Activated CD4-positive, alpha-beta T cell treated with anti-CD3 and anti-CD28 coated beads, Interleukin-2, amount 10 ng/mL, durations not matched to agents 24 days and 14 days (primary cell): Measurements from ENCODE around the gene PDE8A. TPM values are rescaled to one million over a fixed set of nuclear protein-coding genes. Genes with fewer than 3 reads are reported as not detected.

Source experiments
- DNase-seq: peaks from one replicate; pipeline ENCODE4 v3.0.0; 2022
- H3K27ac Mint-ChIP-seq: one replicate; pipeline ENCODE4 v1.8.0; 2022; ENCODE audit warnings: mild to moderate bottlenecking, mixed read lengths
- H3K27me3 Mint-ChIP-seq: one replicate; pipeline ENCODE4 v1.8.0; 2022; ENCODE audit warnings: mixed read lengths
- H3K36me3 Mint-ChIP-seq: one replicate; pipeline ENCODE4 v1.8.0; 2022; ENCODE audit warnings: low read depth, mild to moderate bottlenecking, mixed read lengths
- H3K4me1 Mint-ChIP-seq: one replicate; pipeline ENCODE4 v1.8.0; 2021; ENCODE audit warnings: mixed read lengths
- H3K4me3 Mint-ChIP-seq: one replicate; pipeline ENCODE4 v1.8.0; 2022; ENCODE audit warnings: mild to moderate bottlenecking, moderate library complexity, mixed read lengths
- H3K9me3 Mint-ChIP-seq: one replicate; pipeline ENCODE4 v1.8.0; 2021; ENCODE audit warnings: mixed read lengths
- intact Hi-C: fragments of 100-400 bp; cut with micrococcal nuclease; formaldehyde crosslinking; loops from one replicate; pipeline ENCODE4 v1.15.1; 2023
- total RNA-seq: library from RNA; stranded (reverse); gene quantifications from 2 replicates; pipeline ENCODE4 v1.2.3, GENCODE V29; 2022

Gene PDE8A, protein sequence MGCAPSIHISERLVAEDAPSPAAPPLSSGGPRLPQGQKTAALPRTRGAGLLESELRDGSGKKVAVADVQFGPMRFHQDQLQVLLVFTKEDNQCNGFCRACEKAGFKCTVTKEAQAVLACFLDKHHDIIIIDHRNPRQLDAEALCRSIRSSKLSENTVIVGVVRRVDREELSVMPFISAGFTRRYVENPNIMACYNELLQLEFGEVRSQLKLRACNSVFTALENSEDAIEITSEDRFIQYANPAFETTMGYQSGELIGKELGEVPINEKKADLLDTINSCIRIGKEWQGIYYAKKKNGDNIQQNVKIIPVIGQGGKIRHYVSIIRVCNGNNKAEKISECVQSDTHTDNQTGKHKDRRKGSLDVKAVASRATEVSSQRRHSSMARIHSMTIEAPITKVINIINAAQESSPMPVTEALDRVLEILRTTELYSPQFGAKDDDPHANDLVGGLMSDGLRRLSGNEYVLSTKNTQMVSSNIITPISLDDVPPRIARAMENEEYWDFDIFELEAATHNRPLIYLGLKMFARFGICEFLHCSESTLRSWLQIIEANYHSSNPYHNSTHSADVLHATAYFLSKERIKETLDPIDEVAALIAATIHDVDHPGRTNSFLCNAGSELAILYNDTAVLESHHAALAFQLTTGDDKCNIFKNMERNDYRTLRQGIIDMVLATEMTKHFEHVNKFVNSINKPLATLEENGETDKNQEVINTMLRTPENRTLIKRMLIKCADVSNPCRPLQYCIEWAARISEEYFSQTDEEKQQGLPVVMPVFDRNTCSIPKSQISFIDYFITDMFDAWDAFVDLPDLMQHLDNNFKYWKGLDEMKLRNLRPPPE
- 18.5 and 21.1 TPM in 2 replicates for total RNA-seq

DNA sequence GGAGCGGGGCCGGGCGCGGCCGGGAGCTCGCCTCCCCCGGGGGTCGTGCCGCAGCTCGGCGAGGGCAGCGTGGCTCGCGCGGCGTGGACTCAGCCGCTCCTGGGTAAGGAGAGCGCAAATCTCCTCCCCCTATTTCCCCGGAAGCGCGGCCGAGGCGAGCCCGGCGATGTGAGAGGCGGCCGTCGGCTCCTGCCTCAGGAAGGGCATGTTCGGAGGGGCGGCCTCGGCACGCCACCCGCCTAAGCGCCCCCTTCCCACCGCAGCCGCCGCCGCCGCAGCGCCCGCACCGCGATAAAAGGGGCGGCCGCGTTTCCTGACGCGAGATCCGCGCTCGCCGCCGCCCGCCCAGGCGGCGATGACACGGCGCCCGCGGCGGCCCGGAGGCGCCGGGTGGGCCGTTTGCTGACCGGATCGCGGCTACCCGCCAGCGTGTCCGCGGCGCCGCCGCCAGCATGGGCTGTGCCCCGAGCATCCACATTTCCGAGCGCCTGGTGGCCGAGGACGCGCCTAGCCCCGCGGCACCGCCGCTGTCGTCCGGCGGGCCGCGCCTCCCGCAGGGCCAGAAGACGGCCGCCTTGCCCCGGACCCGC lies at the start of gene PDE8A:
Gene PDE8A (plus strand): TSS at position 146 of the 590 bp plus-strand sequence. CDS start 307 bp downstream, at position 453.
- Mint-ChIP-seq H3K4me3 (peak within 1 kb of the TSS; percentile 94), H3K4me1 (peaks cover 43% of the 10 kb centered on the region)
- intact Hi-C loops, result loop anchor here (1.0 to 10.0 kb wide), 7 partner anchors 10 to 810 kb away; partner anchors contain the start of genes KLHL25, SEC11A and ZNF592

GRCh38 chr15:84934942-84935729 lies 46.5 kb upstream of the PDE8A start:
- H3K4me3 Mint-ChIP-seq, result no peak overlapping the region
- no peak for DNase-seq
- intact Hi-C loops, result no loop called here
- no peaks in the 10 kb centered on the region for H3K36me3 Mint-ChIP-seq
- H3K27ac Mint-ChIP-seq, result no peak overlapping the region
- H3K9me3 Mint-ChIP-seq, result no peaks in the 10 kb centered on the region
- H3K27me3 Mint-ChIP-seq, result peaks cover 16% of the 10 kb centered on the region
- peaks cover 2% of the 10 kb centered on the region for H3K4me1 Mint-ChIP-seq

More for the DNA sequence above, at the start of gene PDE8A:
- Mint-ChIP-seq H3K27me3 (peaks cover 12% of the 10 kb centered on the region), H3K36me3 (peaks cover 7% of the 10 kb centered on the region), H3K27ac (peak within 1 kb of the TSS; percentile 96), H3K9me3 (no peaks in the 10 kb centered on the region)
- peak; percentile 90 for DNase-seq

DNA sequence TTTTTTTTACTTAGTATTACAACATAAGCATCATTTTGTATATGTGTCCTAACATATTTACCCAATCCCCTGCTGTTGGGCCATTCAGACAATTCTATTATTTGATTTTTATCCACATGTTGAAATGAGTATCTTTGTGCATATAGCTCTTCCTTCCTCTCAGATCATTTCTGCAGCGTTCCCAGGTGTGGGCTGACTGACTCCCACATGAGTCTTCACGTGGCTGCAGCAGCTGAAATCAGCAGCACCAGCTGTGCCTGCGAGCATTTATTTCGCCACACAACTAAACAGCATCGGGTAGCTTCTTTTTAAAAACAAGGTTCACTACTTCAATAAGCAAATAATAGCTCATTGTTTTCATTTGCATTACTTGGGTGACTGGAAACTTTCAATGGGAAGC lies 44.5 kb upstream of the PDE8A start:
- Mint-ChIP-seq H3K4me1 (peaks cover 2% of the 10 kb centered on the region), H3K27me3 (peaks cover 20% of the 10 kb centered on the region), H3K27ac (no peak overlapping the region), H3K36me3 (no peaks in the 10 kb centered on the region), H3K4me3 (no peak overlapping the region), H3K9me3 (no peaks in the 10 kb centered on the region)
- no peak for DNase-seq
- intact Hi-C loops, result no loop called here

DNA sequence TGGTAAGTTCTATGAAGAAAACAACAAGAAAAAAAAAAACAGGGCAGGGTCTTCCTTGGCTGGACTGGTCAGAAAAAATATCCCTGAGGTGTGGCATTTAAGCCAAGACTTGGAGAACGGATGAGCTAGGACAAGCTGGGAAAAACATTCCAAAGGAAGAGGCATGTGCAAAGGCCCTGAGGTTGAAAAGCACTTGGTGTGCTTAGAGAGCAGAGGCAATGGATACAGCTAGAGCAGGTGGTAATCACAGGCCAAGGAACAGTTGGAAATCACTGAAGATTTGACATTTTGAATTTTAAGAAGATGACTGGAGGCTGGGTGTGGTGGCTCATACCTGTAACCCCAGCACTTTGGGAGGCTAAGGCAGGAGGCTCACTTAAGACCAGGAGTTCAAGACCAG lies 42.9 kb upstream of the PDE8A start:
- H3K36me3 Mint-ChIP-seq, result no peaks in the 10 kb centered on the region
- H3K4me3 Mint-ChIP-seq, result no peak overlapping the region
- intact Hi-C loops, result no loop called here
- no peak for DNase-seq
- H3K4me1 Mint-ChIP-seq, result peaks cover 2% of the 10 kb centered on the region
- H3K27ac Mint-ChIP-seq, result no peak overlapping the region
- peaks cover 19% of the 10 kb centered on the region for H3K27me3 Mint-ChIP-seq
- H3K9me3 Mint-ChIP-seq, result no peaks in the 10 kb centered on the region

- intact Hi-C loops, result no loop called here
- Mint-ChIP-seq H3K4me3 (no peak overlapping the region), H3K27me3 (peaks cover 19% of the 10 kb centered on the region), H3K9me3 (no peaks in the 10 kb centered on the region), H3K36me3 (no peaks in the 10 kb centered on the region), H3K27ac (no peak overlapping the region), H3K4me1 (peaks cover 2% of the 10 kb centered on the region)
- DNase-seq, result no peak
These were observed 41.3 kb upstream of the PDE8A start for GRCh38 chr15:84940399-84940798.

DNA sequence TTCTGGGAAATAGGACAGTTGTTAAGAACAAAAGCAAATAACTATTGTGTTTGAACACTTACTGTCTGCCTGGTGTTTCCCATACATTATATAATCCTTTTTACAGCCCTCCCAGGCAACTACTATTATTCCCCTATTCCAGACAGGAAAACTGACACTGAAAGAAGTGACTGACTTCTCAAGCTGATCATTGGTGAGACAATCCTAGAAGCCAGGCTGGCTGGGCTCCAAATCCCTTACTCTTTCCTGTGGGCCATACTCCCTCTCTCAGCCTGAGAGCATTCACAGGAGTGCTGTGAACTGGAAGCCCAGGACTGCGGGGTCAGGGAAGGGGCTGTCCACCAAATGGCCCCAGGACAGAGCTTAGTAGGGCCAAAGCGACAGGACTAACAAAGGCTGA lies 39.2 kb upstream of the PDE8A start:
- H3K27ac Mint-ChIP-seq, result no peak overlapping the region
- intact Hi-C loops, result no loop called here
- no peak for DNase-seq
- H3K4me1 Mint-ChIP-seq, result no peaks in the 10 kb centered on the region
- H3K4me3 Mint-ChIP-seq, result no peak overlapping the region
- no peaks in the 10 kb centered on the region for H3K9me3 Mint-ChIP-seq
- H3K27me3 Mint-ChIP-seq, result peaks cover 19% of the 10 kb centered on the region
- H3K36me3 Mint-ChIP-seq, result no peaks in the 10 kb centered on the region

DNA sequence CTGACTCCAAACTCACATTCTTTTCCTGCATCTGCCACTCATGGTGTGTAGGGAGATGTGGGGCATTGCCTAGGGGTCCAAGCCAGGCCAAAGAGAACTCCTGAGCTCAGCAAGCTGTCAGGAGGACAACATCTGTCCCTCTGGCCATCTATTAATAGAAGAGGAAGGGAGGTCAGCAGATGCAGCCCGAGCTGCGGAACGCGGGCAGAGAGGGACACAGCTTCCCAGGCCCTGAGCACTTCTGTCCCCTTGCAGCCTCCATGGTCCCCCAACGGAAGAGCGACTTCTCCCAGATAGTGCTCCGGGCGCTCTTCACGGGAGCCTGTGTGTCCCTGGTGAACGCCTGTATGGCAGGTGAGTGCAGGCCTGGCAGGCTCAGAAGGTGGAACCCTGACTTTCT lies 37.3 kb upstream of the PDE8A start:
- H3K4me1 Mint-ChIP-seq, result no peaks in the 10 kb centered on the region
- H3K27ac Mint-ChIP-seq, result no peak overlapping the region
- DNase-seq, result no peak
- H3K9me3 Mint-ChIP-seq, result no peaks in the 10 kb centered on the region
- H3K27me3 Mint-ChIP-seq, result peaks cover 19% of the 10 kb centered on the region
- intact Hi-C loops, result no loop called here
- no peaks in the 10 kb centered on the region for H3K36me3 Mint-ChIP-seq
- no peak overlapping the region for H3K4me3 Mint-ChIP-seq

- DNase-seq, result no peak
- Mint-ChIP-seq H3K4me3 (no peak overlapping the region), H3K4me1 (no peaks in the 10 kb centered on the region), H3K9me3 (no peaks in the 10 kb centered on the region), H3K36me3 (no peaks in the 10 kb centered on the region), H3K27me3 (peaks cover 18% of the 10 kb centered on the region), H3K27ac (no peak overlapping the region)
- intact Hi-C loops, result no loop called here
These were observed 36.8 kb upstream of the PDE8A start for GRCh38 chr15:84944861-84945260.

- no peak for DNase-seq
- no peak overlapping the region for H3K27ac Mint-ChIP-seq
- H3K9me3 Mint-ChIP-seq, result no peaks in the 10 kb centered on the region
- H3K4me1 Mint-ChIP-seq, result no peaks in the 10 kb centered on the region
- intact Hi-C loops, result no loop called here
- H3K27me3 Mint-ChIP-seq, result peaks cover 11% of the 10 kb centered on the region
- H3K36me3 Mint-ChIP-seq, result no peaks in the 10 kb centered on the region
- no peak overlapping the region for H3K4me3 Mint-ChIP-seq
These were observed 34.7 kb upstream of the PDE8A start for GRCh38 chr15:84946772-84947489.

DNA sequence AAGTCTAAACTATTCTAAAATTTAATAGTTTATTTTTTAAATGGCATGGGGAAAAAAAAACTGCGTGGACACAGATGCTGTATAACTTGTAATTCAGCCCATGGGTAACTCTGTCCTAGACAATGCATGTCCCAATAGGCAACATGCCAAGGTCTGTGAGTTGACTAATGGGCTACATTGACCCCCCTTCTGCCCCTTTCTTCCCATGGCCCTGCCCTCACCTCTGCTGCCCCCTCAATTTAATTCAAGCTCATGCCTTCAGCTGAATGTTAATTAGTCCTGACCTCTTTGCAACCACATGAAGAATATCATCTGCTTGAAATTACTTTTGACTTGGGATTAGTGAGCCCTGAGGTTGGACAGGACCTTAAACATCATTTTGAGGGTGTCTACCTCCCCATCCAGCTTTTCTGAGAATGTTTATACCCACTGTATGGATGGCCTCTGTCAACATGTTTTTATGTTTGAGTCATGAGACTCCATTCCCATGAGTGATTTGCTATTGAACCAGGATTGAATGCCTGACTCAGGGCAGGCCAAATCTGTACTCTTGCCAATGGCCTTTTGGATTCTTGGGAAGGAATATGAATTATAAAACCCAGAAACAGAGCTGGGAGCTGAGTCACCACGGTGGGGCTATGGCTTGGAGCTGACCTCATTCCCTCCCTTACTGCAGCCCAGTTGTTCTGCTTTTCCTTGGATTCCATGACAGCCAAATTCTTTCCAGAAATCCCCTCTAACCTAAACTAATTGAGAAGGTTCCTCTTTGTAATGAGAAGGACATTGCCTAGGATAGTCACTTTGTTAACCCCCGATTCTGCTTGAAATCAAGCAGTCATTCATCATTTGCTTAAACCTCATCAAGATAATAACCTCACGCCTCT lies 33.5 kb upstream of the PDE8A start:
- no peaks in the 10 kb centered on the region for H3K36me3 Mint-ChIP-seq
- H3K9me3 Mint-ChIP-seq, result no peaks in the 10 kb centered on the region
- intact Hi-C loops, result no loop called here
- H3K27ac Mint-ChIP-seq, result no peak overlapping the region
- no peak overlapping the region for H3K4me3 Mint-ChIP-seq
- no peaks in the 10 kb centered on the region for H3K4me1 Mint-ChIP-seq
- DNase-seq, result no peak
- H3K27me3 Mint-ChIP-seq, result peaks cover 15% of the 10 kb centered on the region

DNA sequence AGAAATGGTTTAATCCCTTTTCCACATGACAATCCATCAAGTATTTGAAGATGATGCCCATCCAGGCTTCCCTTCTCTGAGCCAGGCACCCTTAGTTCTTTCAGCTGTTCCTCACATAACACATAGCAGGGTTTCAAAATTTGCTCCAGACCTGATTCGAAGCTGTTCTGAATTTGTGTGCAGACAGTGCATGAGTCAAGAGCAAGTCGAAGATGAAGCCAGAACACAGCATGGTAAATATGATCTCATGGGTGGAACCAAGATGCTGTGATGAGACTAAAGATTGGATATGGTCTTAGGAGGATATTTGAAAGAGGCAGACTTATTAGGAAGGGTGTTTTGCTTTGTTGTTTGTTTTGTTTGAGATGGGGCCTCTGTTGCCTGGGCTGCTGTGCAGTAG lies 32.6 kb upstream of the PDE8A start:
- no peak for DNase-seq
- Mint-ChIP-seq H3K27me3 (peaks cover 17% of the 10 kb centered on the region), H3K27ac (no peak overlapping the region), H3K4me1 (no peaks in the 10 kb centered on the region), H3K9me3 (no peaks in the 10 kb centered on the region), H3K36me3 (no peaks in the 10 kb centered on the region), H3K4me3 (no peak overlapping the region)
- intact Hi-C loops, result no loop called here

- Mint-ChIP-seq H3K4me1 (no peaks in the 10 kb centered on the region), H3K36me3 (no peaks in the 10 kb centered on the region), H3K9me3 (no peaks in the 10 kb centered on the region), H3K27me3 (peaks cover 20% of the 10 kb centered on the region), H3K27ac (no peak overlapping the region), H3K4me3 (no peak overlapping the region)
- no peak for DNase-seq
- intact Hi-C loops, result no loop called here
These were observed 31.6 kb upstream of the PDE8A start for GRCh38 chr15:84949845-84950569.
